SHP77 treated with DMSO at 0.1 percent for 48 hours (cell line): ENCODE results near the gene SYNJ2.

ENCODE experiments used
- DNase-seq: peaks from one replicate; lab custom pipeline; 2025; lab: John Stamatoyannopoulos, UW

Gene SYNJ2

DNA sequence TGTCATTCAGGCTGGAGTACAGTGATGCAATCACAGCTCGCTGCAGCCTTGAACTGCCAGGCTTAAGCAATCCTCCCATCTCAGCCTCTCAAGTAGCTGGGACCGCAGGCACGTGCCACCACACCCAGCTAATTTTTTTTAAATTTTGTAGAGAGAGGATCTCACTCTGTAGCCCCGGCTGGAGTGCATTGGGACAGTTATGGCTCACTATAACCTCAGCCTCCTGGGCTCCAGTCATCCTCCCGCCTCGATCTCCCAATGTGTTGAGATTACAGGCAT is 99.9 kb downstream of the SYNJ2 start:
- DNase-seq = no peak

DNA sequence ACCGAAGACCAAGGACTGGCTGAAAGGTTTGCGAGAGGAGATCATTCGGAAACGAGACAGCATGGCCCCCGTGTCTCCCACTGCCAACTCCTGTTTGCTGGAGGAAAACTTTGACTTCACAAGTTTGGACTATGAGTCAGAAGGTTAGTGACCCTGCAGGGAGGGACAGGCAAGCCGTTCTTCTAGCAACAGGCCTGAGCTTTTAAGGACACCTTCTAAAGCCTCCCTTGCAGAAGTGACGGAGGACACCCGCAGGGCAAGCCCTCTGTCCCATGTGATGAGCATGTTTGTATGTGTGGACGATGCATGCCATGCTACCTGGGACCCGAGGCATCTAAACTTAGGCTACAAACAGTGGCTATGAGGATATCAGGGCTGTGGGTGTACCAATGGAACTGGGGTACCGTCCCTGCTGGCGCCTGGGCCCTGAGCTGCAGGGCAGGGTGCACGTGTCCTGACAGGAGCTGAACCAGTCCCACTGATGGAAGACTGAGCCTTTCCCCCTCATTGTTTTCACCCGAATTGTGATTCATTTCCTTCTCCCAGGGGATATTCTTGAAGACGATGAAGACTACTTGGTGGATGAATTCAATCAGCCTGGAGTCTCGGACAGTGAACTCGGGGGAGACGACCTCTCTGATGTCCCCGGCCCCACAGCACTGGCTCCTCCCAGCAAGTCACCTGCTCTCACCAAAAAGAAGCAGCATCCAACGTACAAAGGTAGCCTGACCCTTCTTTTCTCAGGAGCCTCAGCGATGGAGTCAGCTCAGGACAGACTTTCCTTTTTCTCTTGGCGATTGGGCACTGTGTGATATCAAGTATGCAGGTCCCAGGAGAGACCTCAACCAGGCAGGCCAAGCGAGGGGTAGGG is 102.0 kb downstream of the SYNJ2 start:
- no peak for DNase-seq

DNA sequence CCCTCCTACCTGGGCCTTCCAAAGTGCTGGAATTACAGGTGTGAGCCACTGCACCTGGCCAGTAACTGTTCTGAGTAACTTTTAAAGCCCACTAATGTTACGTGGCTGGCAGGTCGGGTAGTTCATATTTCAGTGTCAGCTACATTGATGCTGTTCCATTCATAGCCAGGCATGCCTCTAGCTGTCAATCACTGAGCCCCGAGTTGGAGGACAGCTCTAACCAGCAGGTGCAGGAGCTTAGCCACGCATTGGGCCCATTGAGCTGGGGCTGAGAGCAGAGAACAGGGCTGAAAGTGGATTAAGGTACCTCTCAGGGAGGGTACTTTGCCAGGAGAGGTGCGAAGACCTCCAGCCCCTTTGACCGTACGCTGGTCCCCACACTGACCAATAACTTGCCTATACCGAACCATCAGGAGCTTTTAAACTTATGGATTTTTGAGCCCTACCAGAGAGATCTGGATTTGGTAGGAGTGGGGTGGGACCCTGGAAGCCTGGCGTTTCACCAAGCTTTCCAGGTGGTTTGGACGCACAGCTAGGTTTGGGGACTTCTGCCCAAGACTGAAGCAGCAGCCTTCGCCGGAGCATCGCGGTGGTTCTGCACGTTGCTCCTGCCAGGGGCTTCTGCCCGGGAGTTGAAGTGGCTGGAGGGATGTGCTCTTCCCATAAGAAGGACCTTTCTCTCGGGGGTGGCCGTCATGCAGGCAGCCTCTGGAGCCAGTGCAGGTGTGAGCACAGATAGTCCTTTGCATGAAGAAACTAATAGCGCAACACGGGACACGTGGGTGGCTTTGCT is 103.8 kb downstream of the SYNJ2 start:
- no peak for DNase-seq

DNA sequence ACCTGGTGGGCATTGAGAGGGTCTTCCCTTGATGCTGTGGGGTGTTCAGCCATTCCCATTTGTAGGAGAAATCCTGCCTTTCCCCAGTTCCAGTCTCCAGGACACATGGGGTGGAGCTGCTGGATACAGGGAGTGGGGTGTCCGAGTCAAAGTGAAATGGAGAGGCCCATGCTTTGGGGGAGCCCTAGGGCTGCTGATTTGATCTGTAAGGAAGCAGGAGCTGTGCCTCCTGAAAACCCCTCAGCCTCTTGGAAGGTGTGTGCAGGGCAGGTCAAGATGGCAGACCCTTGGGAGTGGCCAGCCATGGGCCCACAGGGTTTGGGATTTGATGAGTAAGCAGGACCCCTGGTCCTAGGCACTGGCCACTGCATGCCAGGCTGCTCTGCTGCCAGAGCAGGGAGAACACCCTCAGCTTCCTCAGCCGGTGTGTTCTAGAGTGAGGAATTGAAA is 104.4 kb downstream of the SYNJ2 start:
- DNase-seq = no peak

DNA sequence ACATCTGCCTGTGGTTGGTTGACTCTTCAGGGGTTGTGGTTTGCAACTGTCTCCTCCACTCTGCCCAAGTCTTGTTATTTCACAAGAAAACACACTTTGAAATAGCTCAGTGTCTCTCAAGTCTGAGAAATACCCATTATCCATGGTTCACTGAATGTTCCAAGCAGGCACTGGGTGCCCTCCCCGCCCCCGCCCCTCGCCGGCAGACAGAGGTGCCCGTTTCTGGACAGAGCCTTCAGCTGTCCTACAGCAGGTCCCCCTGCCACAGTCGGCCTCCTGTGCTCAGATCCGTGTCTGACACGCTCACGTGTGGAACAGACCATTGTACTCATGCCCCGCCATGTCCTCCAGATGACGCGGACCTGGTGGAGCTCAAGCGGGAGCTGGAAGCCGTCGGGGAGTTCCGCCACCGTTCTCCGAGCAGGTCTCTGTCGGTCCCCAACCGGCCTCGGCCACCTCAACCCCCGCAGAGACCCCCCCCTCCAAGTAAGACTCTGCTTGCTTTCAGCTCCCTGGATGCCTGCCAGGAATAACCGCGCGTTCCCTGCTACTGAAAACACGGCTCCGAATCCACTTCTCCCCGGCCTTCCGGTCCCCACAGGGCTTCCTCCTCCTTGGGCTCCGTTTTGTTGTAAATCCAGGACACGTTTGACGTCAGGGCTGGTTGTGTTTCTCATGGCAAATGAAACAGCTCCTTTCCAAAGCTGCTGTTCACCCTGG is 105.0 kb downstream of the SYNJ2 start:
- DNase-seq = no peak

DNA sequence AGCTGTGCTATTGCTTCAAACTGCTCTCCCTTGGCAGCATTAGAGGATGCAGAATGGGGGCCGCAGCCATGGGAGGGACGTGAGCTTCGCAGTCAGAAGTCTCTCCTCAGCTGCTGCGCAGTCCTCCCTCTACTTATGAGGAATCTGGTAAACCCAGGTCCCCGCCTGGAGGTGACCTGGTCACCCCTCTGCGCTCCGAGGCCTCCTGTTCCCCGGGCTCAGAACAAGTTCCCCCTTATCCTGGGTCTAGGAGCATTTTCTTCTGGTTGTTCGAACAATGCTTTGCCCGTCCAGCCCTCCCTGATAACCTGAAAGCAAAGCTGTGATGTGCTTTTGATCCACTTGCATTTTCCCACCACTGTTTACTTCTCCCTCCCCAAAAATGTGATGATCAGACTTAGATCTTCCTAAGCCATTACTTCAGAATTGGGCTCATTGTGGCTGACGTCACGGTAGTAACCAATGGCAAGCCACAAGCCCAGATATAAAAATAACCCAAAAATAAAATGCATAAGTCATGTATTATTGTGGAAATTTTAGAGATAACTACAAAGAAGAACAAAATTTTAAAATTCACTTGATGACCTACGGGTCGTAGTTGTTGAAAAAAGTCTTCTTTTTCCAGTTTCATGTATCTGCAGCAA is 105.7 kb downstream of the SYNJ2 start:
- DNase-seq = no peak

DNA sequence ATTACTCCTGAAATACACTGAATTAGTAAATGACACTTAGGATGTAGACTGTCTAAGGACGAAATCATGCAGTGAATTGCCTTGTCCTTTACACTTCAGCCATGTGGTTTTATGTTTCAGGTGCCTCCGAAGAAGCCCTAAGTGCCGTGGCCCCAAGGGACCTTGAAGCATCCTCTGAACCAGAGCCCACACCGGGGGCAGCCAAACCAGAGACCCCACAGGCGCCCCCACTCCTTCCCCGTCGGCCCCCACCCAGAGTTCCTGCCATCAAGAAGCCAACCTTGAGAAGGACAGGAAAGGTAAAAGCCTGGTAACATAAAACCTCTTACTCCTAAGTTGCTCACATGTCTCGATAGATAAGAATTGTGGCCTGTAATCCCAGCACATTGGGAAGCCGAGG is 111.1 kb downstream of the SYNJ2 start:
- no peak for DNase-seq

DNA sequence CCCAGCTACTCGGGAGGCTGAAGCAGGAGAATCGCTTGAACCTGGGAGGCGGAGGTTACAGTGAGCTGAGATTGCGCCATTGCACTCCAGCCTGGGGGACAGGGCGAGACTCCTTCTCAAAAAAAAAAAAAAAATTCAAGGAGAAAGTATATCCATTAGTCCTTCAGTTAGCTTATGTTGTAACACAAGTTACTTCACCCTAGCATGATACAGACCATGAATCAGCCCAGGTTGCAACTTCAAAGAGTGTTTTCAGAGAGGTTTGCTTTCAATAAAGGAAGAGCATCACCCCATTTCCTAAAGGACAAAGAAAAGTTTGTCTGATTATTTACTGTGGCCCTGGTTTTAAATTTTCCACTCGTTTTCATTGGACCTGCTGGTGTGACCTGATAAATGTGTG is 113.4 kb downstream of the SYNJ2 start:
- DNase-seq = no peak

DNA sequence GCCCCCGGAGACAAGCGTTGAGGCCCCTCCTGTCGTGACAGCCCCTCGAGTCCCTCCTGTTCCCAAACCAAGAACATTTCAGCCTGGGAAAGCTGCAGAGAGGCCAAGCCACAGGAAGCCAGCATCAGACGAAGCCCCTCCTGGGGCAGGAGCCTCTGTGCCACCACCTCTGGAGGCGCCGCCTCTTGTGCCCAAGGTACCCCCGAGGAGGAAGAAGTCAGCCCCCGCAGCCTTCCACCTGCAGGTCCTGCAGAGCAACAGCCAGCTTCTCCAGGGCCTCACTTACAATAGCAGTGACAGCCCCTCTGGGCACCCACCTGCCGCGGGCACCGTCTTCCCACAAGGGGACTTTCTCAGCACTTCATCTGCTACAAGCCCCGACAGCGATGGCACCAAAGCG is 114.0 kb downstream of the SYNJ2 start:
- no peak for DNase-seq

DNA sequence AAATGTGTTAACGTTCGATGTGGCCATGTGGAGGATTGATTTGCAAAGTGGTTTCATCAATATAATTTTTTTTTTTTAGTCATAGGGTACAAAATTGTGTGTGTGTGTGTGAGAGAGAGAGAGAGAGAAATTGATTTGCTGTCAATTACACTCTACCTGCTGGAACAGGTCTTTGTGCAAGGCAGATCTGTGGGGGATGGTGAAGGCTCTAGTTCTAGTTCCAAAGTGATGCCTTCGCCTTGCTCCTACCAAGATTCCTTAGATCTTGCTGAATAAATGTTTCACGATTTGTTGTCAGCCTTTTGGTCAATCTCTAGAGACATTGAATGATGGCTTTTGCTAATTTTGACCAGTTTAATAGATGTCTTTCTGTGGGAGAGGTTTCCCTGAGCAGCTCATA is 121.6 kb downstream of the SYNJ2 start:
- DNase-seq = no peak

DNA sequence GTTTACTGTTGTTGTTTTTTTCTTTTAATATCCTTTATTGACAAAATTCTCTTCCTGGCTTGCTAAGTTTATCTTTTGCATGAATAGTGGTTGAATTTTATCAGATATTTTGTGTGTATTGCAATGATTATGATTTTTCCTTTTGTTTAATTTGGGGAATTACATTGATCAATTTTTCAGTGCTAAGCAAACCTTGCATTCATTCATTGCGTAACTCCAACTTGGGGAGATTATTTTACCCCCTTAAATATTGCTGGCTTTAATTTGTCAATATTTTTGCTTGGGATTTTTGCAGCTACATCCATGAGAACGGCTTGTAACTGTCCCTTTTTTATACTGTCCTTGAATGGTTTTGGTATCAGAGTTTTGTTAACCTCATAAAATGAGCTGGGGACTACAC is 123.0 kb downstream of the SYNJ2 start:
- DNase-seq = no peak

DNA sequence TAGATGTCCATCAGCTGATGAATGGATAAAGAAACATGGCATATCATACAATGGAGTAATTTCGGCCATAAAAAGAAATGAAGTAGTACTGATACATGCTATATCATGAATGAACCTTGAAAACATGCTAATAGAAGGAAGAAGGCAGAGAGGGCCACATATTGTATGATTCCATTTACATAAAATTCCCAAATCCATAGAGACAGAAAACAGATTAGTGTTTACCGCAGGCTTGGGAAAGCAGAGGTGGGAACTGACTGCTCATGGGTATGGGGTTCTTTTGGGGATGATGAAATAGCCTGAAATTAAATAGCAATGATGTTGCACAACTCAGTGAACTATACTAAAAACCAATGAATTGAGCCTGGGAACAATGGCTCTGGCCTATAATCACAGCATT is 128.1 kb downstream of the SYNJ2 start:
- DNase-seq = no peak

DNA sequence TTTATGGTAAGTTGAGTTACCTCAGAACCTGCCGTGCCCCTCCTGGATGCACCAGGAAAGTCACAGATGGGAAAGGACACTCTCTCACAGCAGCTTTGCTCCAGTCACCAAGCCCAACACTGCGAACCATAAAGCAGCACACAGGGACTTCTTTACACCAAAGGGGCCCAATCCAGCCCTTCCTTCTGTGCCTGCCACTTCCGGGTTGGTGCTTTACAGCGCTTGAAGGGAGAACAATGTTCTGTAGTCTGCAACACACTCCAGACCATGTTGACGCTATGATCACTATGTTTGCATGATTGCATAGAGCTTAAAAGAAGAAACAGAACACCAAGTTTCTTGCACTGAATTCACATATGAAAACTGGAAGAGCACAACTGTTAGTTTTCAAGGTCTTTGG is 129.3 kb downstream of the SYNJ2 start:
- no peak for DNase-seq

DNA sequence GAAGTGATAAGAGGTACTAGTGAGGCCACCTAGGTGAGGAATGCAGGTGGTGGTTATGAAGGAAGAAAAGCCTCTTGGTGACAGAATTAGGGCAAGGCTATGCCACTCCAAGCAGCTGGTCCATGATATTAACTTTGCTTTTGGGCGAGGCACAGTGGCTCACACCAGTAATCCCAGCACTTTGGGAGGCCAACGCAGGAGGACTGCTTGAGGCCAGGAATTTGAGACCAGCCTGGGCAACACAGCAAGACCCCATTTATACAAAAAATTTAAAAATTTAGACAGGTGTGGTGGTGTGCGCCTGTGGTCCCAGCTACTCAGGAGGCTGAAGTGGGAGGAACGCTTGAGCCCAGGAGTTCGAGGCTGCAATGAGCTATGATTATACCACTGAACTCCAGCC is 130.3 kb downstream of the SYNJ2 start:
- no peak for DNase-seq

DNA sequence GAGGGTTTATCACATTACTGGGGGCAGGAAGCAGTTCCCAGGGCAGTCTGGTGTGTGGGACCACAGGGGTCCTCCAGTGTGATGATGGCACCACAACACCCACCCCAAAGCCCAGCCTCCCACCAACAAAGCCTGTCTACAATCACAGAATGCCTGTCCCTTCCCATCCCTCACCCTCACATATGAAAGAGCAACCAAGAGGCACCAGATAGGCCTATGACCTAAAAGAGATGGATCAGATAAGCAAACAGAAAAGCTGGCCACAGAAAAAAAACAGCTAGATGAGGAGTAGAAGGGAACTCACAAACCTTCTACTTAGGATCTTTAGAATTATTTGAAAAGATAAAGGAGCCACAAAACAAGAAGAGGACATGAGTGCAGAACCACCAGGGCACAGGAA is 132.1 kb downstream of the SYNJ2 start:
- no peak for DNase-seq

DNA sequence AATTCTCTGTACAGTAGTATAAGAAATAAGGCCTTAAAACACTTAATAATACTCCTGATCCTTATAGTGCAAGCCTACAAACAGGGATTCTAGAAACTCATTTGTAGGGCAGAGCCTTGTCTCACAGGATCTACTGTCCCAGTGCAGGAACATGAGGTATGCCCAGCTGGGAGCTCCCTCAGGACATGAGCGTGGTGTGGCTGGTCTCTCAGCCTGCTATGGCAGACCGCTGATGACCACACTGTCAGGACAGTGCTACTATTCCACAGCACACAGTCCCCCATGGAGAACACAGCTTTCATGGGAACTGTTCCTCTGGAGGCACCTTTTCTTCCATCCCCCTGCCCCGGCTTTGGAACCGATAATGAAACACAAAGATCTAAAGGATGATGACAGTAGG is 133.4 kb downstream of the SYNJ2 start:
- no peak for DNase-seq

DNA sequence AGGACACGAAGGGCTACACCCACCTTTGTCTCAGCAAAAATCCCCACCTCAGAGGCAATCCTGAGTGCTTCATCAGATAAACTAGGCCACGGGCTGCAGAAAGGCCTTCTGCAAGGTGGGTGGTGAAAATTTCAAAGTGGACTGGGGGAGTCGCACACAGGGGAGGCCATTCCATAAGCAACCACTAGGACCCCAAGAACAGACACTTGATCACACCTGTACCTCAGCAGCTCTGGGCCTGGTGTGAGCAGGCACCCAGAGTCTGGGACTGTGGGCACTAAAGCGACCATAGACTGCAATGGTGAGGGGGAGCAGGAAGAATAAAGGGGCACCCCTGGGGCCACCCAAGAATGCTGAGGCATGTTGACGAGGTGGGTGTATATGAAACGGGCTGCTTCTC is 133.8 kb downstream of the SYNJ2 start:
- DNase-seq = no peak

DNA sequence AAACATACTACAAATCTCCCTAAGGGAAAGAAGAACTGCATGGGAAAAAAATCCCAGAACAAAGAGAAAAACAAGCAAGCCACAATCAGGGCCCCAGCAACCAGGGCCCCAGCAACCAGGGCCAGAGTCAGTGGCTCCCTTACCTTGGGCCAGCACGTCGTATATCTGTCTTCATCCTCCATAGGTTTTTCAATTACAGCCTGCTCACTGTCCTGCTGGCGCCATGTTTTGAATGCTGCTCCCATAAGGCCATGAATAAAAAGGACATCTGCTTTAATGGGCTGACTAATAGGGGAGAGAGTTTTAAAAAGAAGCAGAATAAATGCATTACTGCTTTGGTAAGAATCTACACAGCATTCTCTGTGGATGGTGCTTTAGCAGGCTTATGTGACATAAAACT is 137.2 kb downstream of the SYNJ2 start:
- DNase-seq = no peak

DNA sequence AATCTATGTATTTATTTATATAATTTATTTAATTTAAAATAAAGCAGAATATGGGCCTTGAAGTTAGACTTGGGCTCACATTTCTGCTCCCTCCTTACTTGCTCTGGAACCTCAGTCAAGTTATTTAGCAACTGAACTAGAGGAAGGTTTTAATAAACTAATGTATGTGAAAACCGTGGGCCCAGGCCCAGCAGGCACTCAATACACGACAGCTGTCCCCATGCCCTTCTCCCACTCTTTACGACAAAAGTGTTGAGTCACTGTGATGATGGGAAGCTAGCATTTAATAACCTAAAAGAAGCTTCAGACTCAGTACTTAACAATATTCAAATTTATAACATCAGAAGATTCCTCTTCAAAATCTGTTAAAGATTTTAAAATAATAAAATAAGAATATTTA is 139.7 kb downstream of the SYNJ2 start:
- DNase-seq = no peak

DNA sequence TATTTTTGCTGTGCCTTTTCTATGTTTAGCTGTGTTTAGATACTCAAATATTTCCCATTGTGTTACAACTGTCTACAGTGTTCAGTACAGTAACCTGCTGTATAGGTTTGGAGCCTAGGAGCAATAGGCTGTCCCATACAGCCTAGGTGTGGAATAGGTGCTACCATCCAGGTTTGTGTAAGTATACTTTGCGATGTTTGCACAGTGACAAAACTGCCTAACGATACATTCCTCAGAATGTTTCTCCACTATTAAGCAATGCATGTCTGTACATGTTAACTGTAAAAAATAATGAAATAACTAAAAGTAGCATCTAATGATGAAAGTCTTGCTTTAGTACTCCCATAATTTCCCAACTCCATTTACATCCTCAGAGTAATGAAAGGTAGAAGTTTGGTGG is 140.4 kb downstream of the SYNJ2 start:
- DNase-seq = no peak

DNA sequence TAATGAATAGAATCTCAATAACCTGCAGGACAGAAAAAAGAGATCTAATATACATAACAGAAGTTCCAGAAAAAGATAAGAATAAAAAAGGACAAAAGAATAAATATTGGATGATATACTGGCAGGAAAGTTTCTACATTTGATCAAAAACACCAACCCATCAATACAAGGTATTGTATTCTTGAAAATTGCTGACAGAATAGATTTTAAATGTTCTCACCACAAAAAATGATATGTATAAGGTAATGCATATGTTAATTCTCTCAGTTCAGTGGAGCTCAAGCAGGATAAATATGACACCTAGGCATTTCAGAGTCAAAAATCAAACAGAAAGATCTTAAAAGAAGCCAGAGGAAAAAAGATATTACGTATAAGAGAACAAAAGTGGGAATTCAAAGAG is 142.6 kb downstream of the SYNJ2 start:
- DNase-seq = no peak

DNA sequence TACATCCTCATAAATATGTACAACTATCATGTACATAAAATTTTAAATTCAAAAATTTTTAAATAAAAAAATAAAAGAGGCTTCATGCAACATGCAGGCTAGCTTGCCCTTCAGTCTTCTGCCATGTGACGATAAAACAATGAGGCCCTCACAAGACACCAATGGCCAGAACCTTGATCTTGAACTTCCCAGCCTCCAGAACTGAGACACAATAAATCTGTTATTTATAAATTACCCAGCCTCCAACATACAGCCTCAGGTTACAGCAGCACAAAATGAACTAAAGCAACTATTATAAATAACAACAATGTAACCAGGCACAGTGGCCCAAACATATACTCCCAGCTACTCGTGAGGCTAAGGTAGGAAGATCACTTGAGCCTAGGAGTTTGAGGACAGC is 143.6 kb downstream of the SYNJ2 start:
- no peak for DNase-seq

DNA sequence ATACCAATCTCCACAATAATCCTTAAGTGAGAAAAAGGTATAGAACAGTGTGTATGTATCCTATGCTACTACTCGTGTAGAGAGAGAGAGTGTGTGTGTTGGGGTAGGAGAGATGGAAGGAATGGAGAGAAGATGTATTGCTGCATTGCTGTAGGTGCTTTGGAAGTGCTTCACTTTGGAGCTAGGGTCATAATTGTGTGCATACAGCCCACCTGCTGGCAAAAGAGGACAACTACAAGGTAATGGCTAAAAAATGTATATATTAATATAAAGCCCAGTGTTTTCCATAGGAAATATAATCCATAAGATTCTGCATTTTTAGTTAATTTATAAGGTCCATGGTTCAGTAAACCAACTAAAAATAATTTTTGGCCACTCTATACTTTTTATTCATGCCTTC is 150.3 kb downstream of the SYNJ2 start:
- DNase-seq = peak; percentile 17
